Fibroblast of villous mesenchyme (primary cell): Measurements from ENCODE around the gene PPP1R10. TPM values are rescaled to one million over a fixed set of nuclear protein-coding genes. Genes with fewer than 3 reads are reported as not detected.

Experiments
- DNase-seq: peaks from one replicate; pipeline ENCODE4 v3.0.0-alpha.2; 2010; ENCODE audit warnings: low read depth
- H3K4me3 ChIP-seq: 2 replicates; pipeline ENCODE4 v1.5.1; 2011; ENCODE audit warnings: low read depth, mild to moderate bottlenecking, low read length
- total RNA-seq: library from RNA; depleted of rRNA; stranded (reverse); fragments of >200 nt; gene quantifications from 2 replicates; pipeline ENCODE4 v1.2.3, GENCODE V29; 2012
- TF ChIP-seq, protein P1 (sequence below): IDR thresholded peaks from 2 replicates; pipeline ENCODE4 v1.5.1; 2012; ENCODE audit warnings: low read depth, mild to moderate bottlenecking, low read length; ENCODE audit not compliant: insufficient read depth

Gene PPP1R10
- total RNA-seq, 1 donor, result 70.4 TPM

DNA sequence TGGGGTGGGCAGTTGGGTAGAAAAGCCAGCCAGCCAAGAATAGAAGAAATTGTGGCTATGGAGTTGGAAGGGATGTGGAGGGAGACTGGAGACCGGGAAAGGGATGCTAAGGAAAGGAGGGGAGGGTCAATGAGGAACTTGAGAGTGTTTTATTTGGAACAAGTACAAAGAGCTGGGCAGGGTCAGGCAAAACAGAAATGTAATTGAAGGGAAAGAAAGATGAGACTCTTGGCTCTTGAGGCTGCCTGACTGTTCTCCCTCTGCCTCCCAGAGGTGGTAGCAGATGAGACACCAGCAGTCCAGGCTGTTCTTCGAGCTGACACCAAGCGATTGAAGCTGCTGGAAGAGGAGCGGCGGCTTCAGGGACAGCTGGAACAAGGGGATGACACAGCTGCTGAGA lies 33.1 kb downstream of the PPP1R10 start:
- no peak overlapping the region for H3K4me3 ChIP-seq
- no peak for DNase-seq
- TF ChIP-seq, protein P1, sequence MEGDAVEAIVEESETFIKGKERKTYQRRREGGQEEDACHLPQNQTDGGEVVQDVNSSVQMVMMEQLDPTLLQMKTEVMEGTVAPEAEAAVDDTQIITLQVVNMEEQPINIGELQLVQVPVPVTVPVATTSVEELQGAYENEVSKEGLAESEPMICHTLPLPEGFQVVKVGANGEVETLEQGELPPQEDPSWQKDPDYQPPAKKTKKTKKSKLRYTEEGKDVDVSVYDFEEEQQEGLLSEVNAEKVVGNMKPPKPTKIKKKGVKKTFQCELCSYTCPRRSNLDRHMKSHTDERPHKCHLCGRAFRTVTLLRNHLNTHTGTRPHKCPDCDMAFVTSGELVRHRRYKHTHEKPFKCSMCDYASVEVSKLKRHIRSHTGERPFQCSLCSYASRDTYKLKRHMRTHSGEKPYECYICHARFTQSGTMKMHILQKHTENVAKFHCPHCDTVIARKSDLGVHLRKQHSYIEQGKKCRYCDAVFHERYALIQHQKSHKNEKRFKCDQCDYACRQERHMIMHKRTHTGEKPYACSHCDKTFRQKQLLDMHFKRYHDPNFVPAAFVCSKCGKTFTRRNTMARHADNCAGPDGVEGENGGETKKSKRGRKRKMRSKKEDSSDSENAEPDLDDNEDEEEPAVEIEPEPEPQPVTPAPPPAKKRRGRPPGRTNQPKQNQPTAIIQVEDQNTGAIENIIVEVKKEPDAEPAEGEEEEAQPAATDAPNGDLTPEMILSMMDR, result no peak

DNA sequence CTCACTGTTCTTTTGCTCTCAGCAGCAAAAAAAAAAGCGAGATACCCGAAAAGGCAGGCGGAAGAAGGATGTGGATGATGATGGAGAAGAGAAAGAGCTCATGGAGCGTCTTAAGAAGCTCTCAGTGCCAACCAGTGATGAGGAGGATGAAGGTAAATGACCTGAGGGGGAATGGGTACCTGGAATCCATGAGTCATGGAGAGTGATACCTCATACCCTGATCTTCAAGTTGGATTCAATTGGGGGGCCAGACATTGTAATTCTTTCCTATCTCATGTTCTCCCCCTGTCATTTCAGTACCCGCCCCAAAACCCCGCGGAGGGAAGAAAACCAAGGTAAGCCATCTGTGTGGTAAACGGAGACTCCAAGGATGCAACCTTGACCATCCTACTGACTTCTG lies 39.0 kb downstream of the PPP1R10 start:
- TF ChIP-seq, protein P1, result no peak
- no peak for DNase-seq

DNA sequence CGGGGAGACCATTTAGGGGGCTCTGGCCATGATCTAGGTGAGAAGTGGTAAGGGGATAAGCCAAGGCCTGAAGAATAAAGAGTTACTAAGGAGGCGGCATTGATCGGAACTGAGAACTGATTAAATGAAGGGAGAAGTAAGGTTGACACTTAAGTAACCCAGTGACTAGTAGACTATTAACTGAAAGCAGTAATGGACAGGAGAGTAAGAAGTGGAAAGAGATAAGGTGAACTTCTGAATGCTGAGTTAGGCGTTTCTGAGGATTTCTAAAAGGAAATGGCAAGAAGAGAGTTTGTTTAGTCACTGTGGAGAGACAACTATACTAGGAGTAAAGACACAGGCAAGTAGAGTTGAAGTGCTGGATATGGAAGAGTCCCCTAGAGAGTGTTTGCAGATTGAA lies 43.9 kb downstream of the PPP1R10 start:
- TF ChIP-seq, protein P1, result no peak
- no peak overlapping the region for H3K4me3 ChIP-seq
- no peak for DNase-seq

More for the DNA sequence above, 39.0 kb downstream of the PPP1R10 start:
- H3K4me3 ChIP-seq, result no peak overlapping the region

DNA sequence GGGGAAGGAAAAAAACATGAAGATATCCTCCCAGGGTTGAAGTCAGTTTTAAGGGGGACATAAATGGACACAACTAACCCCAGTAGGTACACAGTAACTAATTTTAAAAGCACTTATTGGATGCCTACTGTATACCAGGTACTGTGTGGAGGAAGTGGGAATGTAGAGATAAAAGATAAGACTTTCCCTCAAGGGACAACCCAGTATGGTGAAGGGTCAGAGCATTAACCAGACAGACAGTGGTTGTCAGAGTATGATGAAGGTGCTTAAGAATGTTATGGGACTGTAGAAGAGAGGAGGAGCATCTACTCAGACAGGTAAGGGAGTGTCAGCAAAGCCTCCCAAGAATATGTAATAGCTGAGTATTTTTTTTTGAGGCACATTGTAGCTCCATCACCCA lies 44.9 kb downstream of the PPP1R10 start:
- peak overlapping the region; percentile 94 for H3K4me3 ChIP-seq
- DNase-seq, result no peak
- TF ChIP-seq, protein P1, result no peak

DNA sequence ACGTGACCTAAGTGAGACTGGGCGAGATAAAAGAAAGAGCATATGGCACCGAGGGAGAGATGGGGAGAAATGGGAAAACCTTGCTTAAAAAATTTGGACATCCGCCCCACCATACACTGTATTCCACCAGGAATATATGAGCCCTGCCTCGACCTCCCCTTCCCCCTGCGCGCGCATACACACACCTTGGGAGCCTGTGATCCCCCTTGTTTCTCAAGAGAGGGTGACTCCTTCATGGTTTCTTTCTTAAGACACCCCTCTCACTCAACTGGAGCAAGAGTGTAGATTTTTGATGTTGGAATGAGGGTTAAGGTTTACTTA lies 45.3 kb downstream of the PPP1R10 start:
- TF ChIP-seq, protein P1, result no peak
- H3K4me3 ChIP-seq, result peak overlapping the region; percentile 94
- DNase-seq, result no peak

DNA sequence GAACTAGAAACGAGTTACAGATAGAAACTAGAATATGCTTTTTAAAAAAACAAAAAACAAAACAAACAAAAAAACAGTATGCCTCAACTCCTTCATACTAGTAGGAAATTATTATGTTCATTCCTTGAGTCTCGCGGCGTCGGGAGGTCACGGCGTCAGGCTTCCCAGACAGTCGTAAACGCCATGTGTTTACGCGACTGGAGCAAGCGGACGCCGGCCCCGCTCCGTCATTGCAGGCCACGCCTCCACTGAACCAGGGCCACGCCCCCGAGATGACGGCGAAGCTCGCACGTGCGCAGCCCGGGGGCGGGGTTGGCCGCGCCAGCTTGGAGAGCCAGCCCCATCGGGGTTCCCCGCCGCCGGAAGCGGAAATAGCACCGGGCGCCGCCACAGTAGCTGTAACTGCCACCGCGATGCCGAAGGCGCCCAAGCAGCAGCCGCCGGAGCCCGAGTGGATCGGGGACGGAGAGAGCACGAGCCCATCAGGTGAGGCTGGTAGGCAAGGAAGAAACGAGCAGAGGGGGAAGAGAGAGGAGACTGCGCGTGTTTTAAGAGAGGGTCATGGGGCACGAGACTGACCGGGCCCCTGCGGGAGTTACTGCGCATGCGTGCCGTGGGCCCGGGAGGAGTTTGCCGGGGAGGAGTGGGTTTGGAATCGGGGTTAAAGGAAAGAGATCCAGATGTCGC lies 45.8 kb downstream of the PPP1R10 start, which contains the start of gene ABCF1:
Gene ABCF1 (plus strand): TSS at position 368 of the 687 bp plus-strand sequence. CDS start 46 bp downstream, at position 414.
- DNase-seq, result peak; percentile 98
- H3K4me3 ChIP-seq, result peak within 1 kb of the TSS; percentile 94
- TF ChIP-seq, protein P1, result no peak

DNA sequence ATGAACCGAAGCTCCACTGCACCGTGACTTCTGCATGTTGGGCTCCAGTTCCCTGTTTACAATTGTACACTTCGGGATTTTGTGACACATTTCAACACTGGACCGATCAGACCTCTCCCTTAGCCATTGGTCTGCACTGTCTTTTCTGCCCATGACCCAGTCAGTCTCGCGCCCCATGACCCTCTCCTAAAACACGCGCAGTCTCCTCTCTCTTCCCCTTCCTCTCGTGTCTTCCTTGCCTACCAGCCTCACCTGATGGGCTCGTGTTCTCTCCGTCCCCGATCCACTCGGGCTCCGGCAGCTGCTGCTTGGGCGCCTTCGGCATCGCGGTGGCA lies 46.3 kb downstream of the PPP1R10 start:
- no peak for DNase-seq
- TF ChIP-seq, protein P1, result no peak
- H3K4me3 ChIP-seq, result peak overlapping the region; percentile 94
